GM10266 (cell line): Measurements from ENCODE around the gene VIPR2.
"Not testable (repeated sequence)": the region's sequence is repeated elsewhere in the genome, so short reads cannot be mapped to it uniquely, and the experiment has no call there.

Source experiments
- DNase-seq: peaks from one replicate; pipeline ENCODE4 v3.0.0; 2012; ENCODE audit errors: extremely low spot score
- CTCF ChIP-seq: IDR thresholded peaks from 2 replicates; pipeline ENCODE4 v1.5.1; 2012; ENCODE audit warnings: mild to moderate bottlenecking, low read depth; ENCODE audit not compliant: control insufficient read depth, insufficient read depth; ENCODE audit errors: missing control alignments

VIPR2 gene

DNA sequence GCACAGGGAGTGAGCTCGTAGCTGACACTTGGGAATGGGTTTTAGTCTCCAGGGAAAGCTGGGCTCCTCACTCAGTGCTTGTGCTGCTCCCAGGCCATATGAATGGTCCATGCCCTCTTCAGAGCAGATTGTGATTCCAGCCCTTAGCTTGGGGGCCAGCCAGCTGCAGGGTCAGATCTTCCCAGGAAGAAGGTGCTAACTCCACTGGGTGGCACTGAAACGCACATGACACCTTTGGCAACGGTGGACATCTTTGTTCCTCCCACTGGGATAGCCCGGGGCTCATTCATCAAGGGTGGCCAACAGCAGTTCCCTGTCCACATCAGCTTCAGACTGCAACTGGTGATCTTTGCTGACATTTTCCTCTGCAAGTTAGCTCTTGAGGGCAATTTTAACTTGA, 159.1 kb downstream of the VIPR2 start:
- TF ChIP-seq CTCF: no peak
- DNase-seq: no peak

DNA sequence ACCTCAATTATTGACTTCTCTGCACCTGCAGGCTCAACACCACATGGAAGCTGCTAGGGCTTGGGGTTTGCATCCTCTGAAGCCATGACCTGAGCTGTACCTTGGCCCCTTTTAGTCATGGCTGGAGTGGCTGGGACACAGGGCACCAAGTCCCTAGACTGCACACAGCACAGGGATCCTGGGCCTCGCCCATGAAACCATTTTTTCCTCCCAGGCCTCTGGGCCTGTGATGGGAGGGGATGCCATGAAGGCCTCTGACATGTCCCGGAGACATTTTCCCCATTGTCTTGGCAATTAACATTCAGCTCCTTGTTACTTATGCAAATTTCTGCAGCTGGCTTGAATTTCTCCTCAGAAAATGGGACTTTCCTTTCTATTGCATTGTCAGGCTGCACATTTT, 160.7 kb downstream of the VIPR2 start:
- not testable (repeated sequence) for DNase-seq

DNA sequence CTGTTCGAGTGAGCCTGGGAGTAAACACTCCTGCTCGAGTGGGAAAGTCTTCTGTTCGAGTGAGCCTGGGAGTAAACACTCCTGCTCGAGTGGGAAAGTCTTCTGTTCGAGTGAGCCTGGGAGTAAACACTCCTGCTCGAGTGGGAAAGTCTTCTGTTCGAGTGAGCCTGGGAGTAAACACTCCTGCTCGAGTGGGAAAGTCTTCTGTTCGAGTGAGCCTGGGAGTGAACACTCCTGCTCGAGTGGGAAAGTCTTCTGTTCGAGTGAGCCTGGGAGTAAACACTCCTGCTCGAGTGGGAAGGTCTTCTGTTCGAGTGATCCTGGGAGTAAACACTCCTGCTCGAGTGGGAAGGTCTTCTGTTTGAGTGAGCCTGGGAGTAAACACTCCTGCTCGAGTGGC, 162.6 kb downstream of the VIPR2 start:
- not testable (repeated sequence) for DNase-seq

GRCh38 chr7:158979635-158980351, 164.9 kb downstream of the VIPR2 start:
- no peak for TF ChIP-seq CTCF

DNA sequence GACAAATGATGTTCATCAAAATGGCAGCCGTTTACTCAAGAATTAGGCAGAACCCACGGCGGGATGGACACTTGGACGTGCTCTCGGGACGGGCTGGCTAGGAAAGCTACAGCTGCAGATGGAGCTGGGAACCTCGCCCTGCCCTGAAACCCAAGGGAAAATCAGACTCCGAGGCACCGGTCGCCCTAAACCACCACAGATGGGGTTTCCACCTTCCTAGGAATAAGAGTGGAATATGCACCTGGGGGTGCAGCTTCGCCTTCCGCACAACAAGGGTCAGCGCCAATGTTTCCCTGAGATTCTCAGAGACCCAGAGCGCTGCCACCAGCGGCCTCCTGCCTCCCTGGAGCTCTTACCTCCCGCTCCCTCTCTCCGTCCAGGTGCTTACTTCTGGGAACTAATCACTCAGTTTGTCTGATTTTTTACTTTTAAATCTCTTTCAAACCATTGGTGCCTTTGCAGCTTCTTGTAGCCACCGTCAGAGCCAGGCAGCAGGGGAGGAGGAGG, 165.6 kb downstream of the VIPR2 start:
- TF ChIP-seq CTCF: no peak
- DNase-seq: no peak

More at GRCh38 chr7:158979635-158980351, 164.9 kb downstream of the VIPR2 start:
- no peak for DNase-seq
